Stimulated activated CD4-positive, alpha-beta T cell treated with anti-CD3 and anti-CD28 coated beads, Interleukin-12 subunit alpha, Interleukin-12 subunit beta, amount 100 ng/mL, for 48 hours (primary cell): ENCODE results near the gene MMD2.

Source experiments
- DNase-seq, 3 donors: peaks; one replicate each; pipeline ENCODE4 v3.0.0-alpha.2; 2020; ENCODE audit warnings: low read depth in 2 of 3, low spot score in 1 of 3

MMD2 gene

DNA sequence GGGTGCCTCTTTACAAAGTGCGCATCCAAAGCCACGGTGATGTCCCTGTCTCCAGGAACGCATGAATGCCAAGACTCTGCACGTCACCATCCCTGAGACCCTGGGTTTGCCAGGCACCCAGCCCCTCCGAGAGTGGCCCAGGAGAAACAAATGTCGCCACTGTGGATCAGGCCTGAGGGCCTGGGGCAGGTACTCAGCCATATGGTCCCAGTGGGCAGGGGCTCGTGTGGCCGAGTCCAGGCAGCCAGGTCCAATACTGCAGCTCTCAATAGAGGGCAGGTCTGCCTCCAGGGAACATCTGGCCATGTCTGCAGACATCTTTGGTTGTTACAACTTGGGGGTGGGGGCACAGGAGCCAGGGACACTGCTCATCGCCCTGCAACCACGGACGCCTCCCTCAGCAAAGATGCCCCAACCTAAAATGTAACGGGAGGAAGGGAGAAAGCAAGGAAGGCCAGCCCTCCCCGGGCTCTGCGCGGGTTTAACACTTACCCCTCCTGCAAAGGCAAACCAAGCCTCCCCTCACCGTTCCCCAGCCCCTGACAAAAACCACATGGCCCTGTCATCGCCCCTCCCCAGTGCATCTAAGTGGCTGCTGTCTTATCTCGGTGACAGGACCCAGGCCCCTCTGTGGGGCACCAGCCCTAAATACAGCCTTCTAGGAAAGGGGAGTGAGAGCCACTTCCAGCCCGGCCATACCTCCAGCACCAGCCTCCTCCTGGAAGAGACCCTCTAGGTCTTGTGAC, 86.9 kb downstream of the MMD2 start:
- DNase-seq: no peak

GRCh38 chr7:4871056-4871680, 87.8 kb downstream of the MMD2 start:
- no peak for DNase-seq

DNA sequence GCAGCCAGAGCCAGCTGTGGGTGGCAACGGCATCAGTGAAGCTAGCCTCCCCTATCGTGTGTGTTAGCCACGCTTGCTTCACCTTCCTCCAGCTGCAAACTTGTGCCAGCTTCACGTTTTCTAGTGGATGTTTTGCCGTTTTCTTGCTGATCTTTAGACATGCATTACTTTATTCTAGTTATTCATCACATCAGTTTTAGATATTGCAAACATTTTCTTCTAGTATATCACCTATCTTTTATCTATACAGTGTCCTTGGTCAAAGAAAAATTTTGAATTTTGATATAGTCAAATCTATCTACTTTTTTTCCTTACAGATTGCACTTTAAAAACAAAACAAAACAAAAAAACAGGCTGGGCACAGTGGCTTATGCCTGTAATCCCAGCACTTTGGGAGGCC, 90.5 kb downstream of the MMD2 start:
- DNase-seq: no peak

- DNase-seq: no peak
These were observed 92.2 kb downstream of the MMD2 start for GRCh38 chr7:4866528-4867496.

GRCh38 chr7:4862156-4862555, 96.8 kb downstream of the MMD2 start:
- DNase-seq: no peak

DNA sequence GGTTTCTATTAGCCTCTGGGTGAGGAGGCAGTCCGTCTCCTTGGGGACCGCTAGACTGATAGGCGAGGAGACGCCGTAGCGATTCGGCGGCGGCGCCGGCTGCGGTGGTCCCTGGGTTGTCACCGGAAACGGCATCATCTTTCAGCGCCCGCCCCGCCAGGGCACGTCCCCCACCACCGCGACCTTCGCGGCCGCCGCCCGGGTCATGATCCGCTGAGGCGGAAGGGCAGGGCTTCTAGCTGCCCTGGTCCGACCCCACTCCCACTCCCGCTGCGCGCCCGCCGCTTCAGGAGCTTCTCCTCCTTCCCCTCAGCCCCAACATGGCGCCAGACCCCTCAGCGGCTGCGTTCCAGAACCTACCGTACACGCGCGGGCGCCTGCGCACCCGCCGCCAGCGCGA, 97.3 kb downstream of the MMD2 start, which contains the start of gene PAPOLB:
Gene PAPOLB (minus strand): TSS at position 358 of the 400 bp plus-strand sequence. CDS start 220 bp downstream, at position 138.
- DNase-seq: no peak

- DNase-seq: no peak
These were observed 97.8 kb downstream of the MMD2 start for GRCh38 chr7:4861227-4861626.

- DNase-seq: no peak
These were observed 101.8 kb downstream of the MMD2 start for GRCh38 chr7:4857189-4857588.

DNA sequence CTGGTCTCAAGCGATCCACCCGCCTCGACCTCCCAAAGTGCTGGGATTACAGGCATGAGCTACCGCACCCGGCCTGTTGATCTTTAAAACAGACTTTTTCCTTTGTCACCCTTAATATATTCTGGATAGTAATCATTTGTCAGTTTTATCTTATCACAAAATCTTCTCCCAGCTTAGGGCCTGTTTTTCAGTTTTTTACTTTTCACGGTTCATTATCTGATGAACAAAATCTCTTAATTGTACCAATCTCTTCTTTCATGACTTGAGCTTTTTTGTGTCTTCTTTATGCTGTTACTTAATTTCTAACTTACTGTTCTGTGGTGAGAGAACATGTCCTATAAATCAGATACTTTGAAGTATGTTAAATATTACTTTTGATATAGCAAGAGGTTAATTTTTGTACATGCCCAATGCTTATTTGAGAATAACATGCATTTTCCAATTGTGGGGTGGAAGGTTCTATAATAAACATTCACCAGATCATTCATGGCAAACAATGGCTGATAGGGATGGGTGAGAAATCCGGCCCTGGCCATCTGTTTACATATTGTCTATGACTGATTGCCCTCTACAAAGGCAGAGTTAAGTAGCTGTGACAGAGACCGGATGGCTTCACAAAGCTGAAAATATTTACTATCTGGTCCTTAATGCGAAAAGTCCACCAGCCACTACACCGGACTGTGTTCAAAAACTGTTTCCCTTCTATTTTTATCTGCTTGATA, 102.5 kb downstream of the MMD2 start:
- no peak for DNase-seq
